Suprapubic skin (tissue), 4 donors: ENCODE data around the gene GVQW3.

Source experiments
- EP300 ChIP-seq: sonication (generic); formaldehyde crosslinking; IDR thresholded peaks from one replicate; pipeline ENCODE4 v1.6.1; 2017; ENCODE audit warnings: antibody characterized with exemption
- POLR2A ChIP-seq, 2 donors: fragments of 450-650 bp; IDR thresholded peaks; one replicate each; pipeline ENCODE4 v1.6.1; 2017; ENCODE audit warnings: antibody characterized with exemption in 2 of 2, mild to moderate bottlenecking in 2 of 2, moderate library complexity in 2 of 2
- POLR2AphosphoS5 ChIP-seq, 3 donors: sonication (generic); formaldehyde crosslinking; IDR thresholded peaks; one replicate each; pipeline ENCODE4 v1.6.1; 2017; ENCODE audit warnings: antibody characterized with exemption in 3 of 3
- TF ChIP-seq, protein P1 (sequence below), 2 donors: fragments of 200-600 bp in 1 of 2; fragments of 450-650 bp in 1 of 2; sonication (generic) in 1 of 2; IDR thresholded peaks; one replicate each; pipeline ENCODE4 v1.5.1; 2016 to 2019; ENCODE audit warnings: antibody characterized with exemption in 2 of 2, mild to moderate bottlenecking in 1 of 2, moderate library complexity in 1 of 2

DNA sequence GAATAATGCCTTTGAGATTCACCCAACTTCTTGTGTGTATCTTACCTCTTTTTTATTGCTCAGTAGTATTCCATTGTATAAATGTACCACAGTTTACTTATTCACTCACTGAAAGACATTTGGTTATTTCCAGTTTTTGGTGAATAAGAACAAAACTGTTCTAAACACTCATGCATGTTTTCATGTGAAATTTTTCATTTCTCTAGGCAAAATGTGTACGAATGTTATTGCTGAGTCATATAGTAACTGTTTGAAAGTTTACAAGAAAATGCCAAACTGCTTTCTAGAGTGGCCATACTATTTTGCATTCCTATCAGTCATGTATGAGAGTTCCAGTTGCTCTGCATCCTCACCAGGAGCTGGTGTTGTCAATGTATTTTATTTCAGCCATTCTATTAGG is 54.9 kb downstream of the GVQW3 start:
- TF ChIP-seq POLR2AphosphoS5 (IDR thresholded peaks at IDR 0.05) (no peak), POLR2A (IDR thresholded peaks at IDR 0.05) (no peak), EP300 (no peak)
- TF ChIP-seq, protein P1, sequence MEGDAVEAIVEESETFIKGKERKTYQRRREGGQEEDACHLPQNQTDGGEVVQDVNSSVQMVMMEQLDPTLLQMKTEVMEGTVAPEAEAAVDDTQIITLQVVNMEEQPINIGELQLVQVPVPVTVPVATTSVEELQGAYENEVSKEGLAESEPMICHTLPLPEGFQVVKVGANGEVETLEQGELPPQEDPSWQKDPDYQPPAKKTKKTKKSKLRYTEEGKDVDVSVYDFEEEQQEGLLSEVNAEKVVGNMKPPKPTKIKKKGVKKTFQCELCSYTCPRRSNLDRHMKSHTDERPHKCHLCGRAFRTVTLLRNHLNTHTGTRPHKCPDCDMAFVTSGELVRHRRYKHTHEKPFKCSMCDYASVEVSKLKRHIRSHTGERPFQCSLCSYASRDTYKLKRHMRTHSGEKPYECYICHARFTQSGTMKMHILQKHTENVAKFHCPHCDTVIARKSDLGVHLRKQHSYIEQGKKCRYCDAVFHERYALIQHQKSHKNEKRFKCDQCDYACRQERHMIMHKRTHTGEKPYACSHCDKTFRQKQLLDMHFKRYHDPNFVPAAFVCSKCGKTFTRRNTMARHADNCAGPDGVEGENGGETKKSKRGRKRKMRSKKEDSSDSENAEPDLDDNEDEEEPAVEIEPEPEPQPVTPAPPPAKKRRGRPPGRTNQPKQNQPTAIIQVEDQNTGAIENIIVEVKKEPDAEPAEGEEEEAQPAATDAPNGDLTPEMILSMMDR (IDR thresholded peaks at IDR 0.05), result no peak
